ENCODE data around the gene C1orf185.

The C1orf185 gene

GRCh38 chr1:51189421-51190073 lies 87.5 kb downstream of the C1orf185 start:
- H3K4me3 ChIP-seq (ENCODE audit: low read depth, low read length): no peak overlapping the region
- TF ChIP-seq CTCF (IDR thresholded peaks at IDR 0.05; ENCODE audit: borderline replicate concordance, insufficient read depth, low read depth, low read length): peak; percentile 60; the same call in 1 of the 2 replicates

GRCh38 chr1:51190961-51191360 lies 88.9 kb downstream of the C1orf185 start:
- TF ChIP-seq CTCF (IDR thresholded peaks at IDR 0.05; ENCODE audit: borderline replicate concordance, insufficient read depth, low read depth, low read length): no peak
- H3K4me3 ChIP-seq (ENCODE audit: low read depth, low read length): no peak overlapping the region

- peak; percentile 75 for TF ChIP-seq CTCF (IDR thresholded peaks at IDR 0.05; ENCODE audit: borderline replicate concordance, insufficient read depth, low read depth, low read length)
Observed at GRCh38 chr1:51192213-51192843, 90.3 kb downstream of the C1orf185 start.

GRCh38 chr1:51193564-51193963 lies 91.5 kb downstream of the C1orf185 start:
- H3K4me3 ChIP-seq (ENCODE audit: low read depth, low read length): no peak overlapping the region
- no peak for TF ChIP-seq CTCF (IDR thresholded peaks at IDR 0.05; ENCODE audit: borderline replicate concordance, insufficient read depth, low read depth, low read length)

More at GRCh38 chr1:51192213-51192843, 90.3 kb downstream of the C1orf185 start:
- no peak overlapping the region for H3K4me3 ChIP-seq (ENCODE audit: low read depth, low read length)
